Upper lobe of right lung (tissue), 1 donor: ENCODE measurements around the gene HMGN3. TPM values are rescaled to one million over a fixed set of nuclear protein-coding genes. Genes with fewer than 3 reads are reported as not detected.

ENCODE experiments used
- ATAC-seq: fragments of 200-7000 bp; cut with Tn5 transposase; one replicate; pipeline ENCODE4 v1.9.1; 2020; ENCODE audit warnings: mild to moderate bottlenecking, moderate library complexity
- DNase-seq: peaks from one replicate; pipeline ENCODE4 v3.0.0-alpha.2; 2020
- H3K27ac ChIP-seq: fragments of 200-600 bp; one replicate; pipeline ENCODE4 v1.8.0; 2022
- H3K27me3 ChIP-seq: fragments of 200-600 bp; one replicate; pipeline ENCODE4 v1.8.0; 2022; ENCODE audit warnings: mild to moderate bottlenecking
- H3K36me3 ChIP-seq: fragments of 200-600 bp; one replicate; pipeline ENCODE4 v1.8.0; 2022
- H3K4me1 ChIP-seq: fragments of 200-600 bp; one replicate; pipeline ENCODE4 v1.8.0; 2022
- H3K4me3 ChIP-seq: fragments of 200-600 bp; one replicate; pipeline ENCODE4 v1.8.0; 2022; ENCODE audit warnings: mild to moderate bottlenecking
- H3K9me3 ChIP-seq: fragments of 200-600 bp; one replicate; pipeline ENCODE4 v1.8.0; 2022
- CTCF ChIP-seq: fragments of 200-600 bp; IDR thresholded peaks from one replicate; pipeline ENCODE4 v1.8.0; 2022; ENCODE audit warnings: antibody characterized with exemption
- intact Hi-C: fragments of 100-400 bp; cut with DNase I; formaldehyde crosslinking; loops from one replicate; pipeline ENCODE4 v1.11.0; 2022
- total RNA-seq: library from RNA; stranded (reverse); fragmentation: NEBNext Ultra II Directional; extraction: Animal tissue kit (Norgen Biotek cat#: 25700); gene quantifications from one replicate; pipeline ENCODE4 v1.2.1, GENCODE V29; 2021
- donor health status: DM: no; HTN: yes; CAD: no; lungs with severe emphysema.

The HMGN3 gene
- total RNA-seq, 1 donor from 2014 or later, result 69.8 TPM

GRCh38 chr6:79184086-79184485 is 50.4 kb downstream of the HMGN3 start:
- H3K9me3 ChIP-seq, result no peaks in the 10 kb centered on the region
- DNase-seq, result no peak
- intact Hi-C loops, result no loop called here
- no peaks in the 10 kb centered on the region for H3K27me3 ChIP-seq
- TF ChIP-seq CTCF, result no peak
- H3K27ac ChIP-seq, result no peak overlapping the region
- H3K4me3 ChIP-seq, result no peak overlapping the region
- H3K4me1 ChIP-seq, result no peaks in the 10 kb centered on the region
- ATAC-seq, result no peak
- H3K36me3 ChIP-seq, result no peaks in the 10 kb centered on the region

- ATAC-seq, result peak; percentile 59
- no peak overlapping the region for H3K4me3 ChIP-seq
- no peaks in the 10 kb centered on the region for H3K36me3 ChIP-seq
- H3K27ac ChIP-seq, result no peak overlapping the region
- intact Hi-C loops, result no loop called here
- no peaks in the 10 kb centered on the region for H3K27me3 ChIP-seq
- H3K9me3 ChIP-seq, result no peaks in the 10 kb centered on the region
- TF ChIP-seq CTCF, result no peak
- no peaks in the 10 kb centered on the region for H3K4me1 ChIP-seq
- no peak for DNase-seq
Observed at GRCh38 chr6:79180052-79180451, 54.4 kb downstream of the HMGN3 start.

- H3K9me3 ChIP-seq, result no peaks in the 10 kb centered on the region
- DNase-seq (no peak), ATAC-seq (peak; percentile 40)
- no peak overlapping the region for H3K27ac ChIP-seq
- TF ChIP-seq CTCF, result no peak
- H3K27me3 ChIP-seq, result no peaks in the 10 kb centered on the region
- H3K4me1 ChIP-seq, result no peaks in the 10 kb centered on the region
- no peak overlapping the region for H3K4me3 ChIP-seq
- intact Hi-C loops, result no loop called here
- H3K36me3 ChIP-seq, result no peaks in the 10 kb centered on the region
Observed at GRCh38 chr6:79173378-79173777, 61.1 kb downstream of the HMGN3 start.

GRCh38 chr6:79170959-79171358 is 63.5 kb downstream of the HMGN3 start:
- no peak for DNase-seq
- Histone ChIP-seq H3K4me1 (no peaks in the 10 kb centered on the region), H3K9me3 (no peaks in the 10 kb centered on the region), H3K4me3 (no peak overlapping the region), H3K27me3 (no peaks in the 10 kb centered on the region), H3K27ac (no peak overlapping the region), H3K36me3 (no peaks in the 10 kb centered on the region)
- intact Hi-C loops, result no loop called here
- no peak for ATAC-seq
- TF ChIP-seq CTCF, result no peak

GRCh38 chr6:79170431-79170830 is 64.1 kb downstream of the HMGN3 start:
- Histone ChIP-seq H3K36me3 (no peaks in the 10 kb centered on the region), H3K4me1 (no peaks in the 10 kb centered on the region), H3K27me3 (no peaks in the 10 kb centered on the region), H3K9me3 (no peaks in the 10 kb centered on the region), H3K27ac (no peak overlapping the region), H3K4me3 (no peak overlapping the region)
- DNase-seq (no peak), ATAC-seq (no peak)
- intact Hi-C loops, result no loop called here
- TF ChIP-seq CTCF, result no peak

- no peak for TF ChIP-seq CTCF
- no peak overlapping the region for H3K4me3 ChIP-seq
- no peaks in the 10 kb centered on the region for H3K9me3 ChIP-seq
- H3K36me3 ChIP-seq, result no peaks in the 10 kb centered on the region
- no peak for ATAC-seq
- H3K4me1 ChIP-seq, result no peaks in the 10 kb centered on the region
- DNase-seq, result no peak
- no peaks in the 10 kb centered on the region for H3K27me3 ChIP-seq
- H3K27ac ChIP-seq, result no peak overlapping the region
- intact Hi-C loops, result no loop called here
Observed at GRCh38 chr6:79168695-79168980, 65.8 kb downstream of the HMGN3 start.
